IMR-90 (cell line): ENCODE data around the gene TENM3. TPM values are rescaled to one million over a fixed set of nuclear protein-coding genes. Genes with fewer than 3 reads are reported as not detected.
"Not testable (repeated sequence)": the region's sequence is repeated elsewhere in the genome, so short reads cannot be mapped to it uniquely, and the experiment has no call there.

Experiments
- ATAC-seq: fragments of 200-7000 bp; cut with Tn5 transposase; 2 replicates; pipeline ENCODE4 v1.9.1; 2020; ENCODE audit warnings: low read depth, mild to moderate bottlenecking, moderate library complexity
- BruUV-seq: library from RNA; stranded (reverse); fragments of 400-500 nt; replicated peaks from 2 replicates; lab custom pipeline; 2021; lab: Mats Ljungman, UMichigan
- CTCF ChIA-PET: fragments of 300-600 bp; formaldehyde crosslinking; extraction: SDS; loops from one replicate; lab custom pipeline; 2021; ENCODE audit warnings: antibody characterized with exemption; lab: Yijun Ruan, JAX
- POLR2A ChIA-PET: fragments of 300-600 bp; sonication (Branson Sonifier 250); formaldehyde crosslinking; loops from one replicate; lab custom pipeline; 2022; ENCODE audit warnings: antibody characterized with exemption; ENCODE audit not compliant: unreplicated experiment; lab: Charles Lee
- DNase-seq: peaks from one replicate; pipeline ENCODE4 v3.0.0; 2013
- H2AFZ ChIP-seq: replicated peaks from 2 replicates; pipeline ENCODE3; 2013; ENCODE audit warnings: low read length, mild to moderate bottlenecking; ENCODE audit not compliant: poor library complexity
- H2AK5ac ChIP-seq: 2 replicates; pipeline ENCODE4 v1.6.1; 2013; ENCODE audit warnings: low read depth, low read length, inconsistent platforms
- H2AK9ac ChIP-seq: replicated peaks from 2 replicates; pipeline ENCODE3; 2013; ENCODE audit warnings: mild to moderate bottlenecking, low read depth, low read length, moderate library complexity; ENCODE audit not compliant: poor library complexity
- H2BK120ac ChIP-seq: 2 replicates; pipeline ENCODE4 v1.6.1; 2013; ENCODE audit warnings: low read depth, low read length, inconsistent platforms
- H2BK15ac ChIP-seq: 3 replicates; pipeline ENCODE4 v1.6.1; 2013; ENCODE audit warnings: low read depth, low read length, inconsistent platforms
- H2BK20ac ChIP-seq: 2 replicates; pipeline ENCODE4 v1.6.1; 2013; ENCODE audit warnings: low read depth, mild to moderate bottlenecking, inconsistent platforms, low read length, moderate library complexity
- H2BK5ac ChIP-seq: 2 replicates; pipeline ENCODE4 v1.6.1; 2013; ENCODE audit warnings: mild to moderate bottlenecking, low read depth, low read length, inconsistent platforms; ENCODE audit not compliant: poor library complexity, severe bottlenecking
- H3K14ac ChIP-seq: replicated peaks from 2 replicates; pipeline ENCODE4 v1.6.1; 2013; ENCODE audit warnings: low read depth, low read length, inconsistent platforms
- H3K18ac ChIP-seq: 2 replicates; pipeline ENCODE4 v1.6.1; 2013; ENCODE audit warnings: low read depth, low read length, control low read depth
- H3K23ac ChIP-seq: 2 replicates; pipeline ENCODE4 v1.6.1; 2013; ENCODE audit warnings: low read depth, low read length, inconsistent platforms
- H3K27ac ChIP-seq: 2 replicates; pipeline ENCODE4 v1.5.1; 2013; ENCODE audit warnings: mild to moderate bottlenecking, control low read depth, low read length; ENCODE audit not compliant: insufficient read depth
- H3K27me3 ChIP-seq: 2 replicates; pipeline ENCODE4 v1.6.1; 2013; ENCODE audit warnings: low read length; ENCODE audit not compliant: control insufficient read depth, insufficient read depth
- H3K36me3 ChIP-seq: 2 replicates; pipeline ENCODE4 v1.6.1; 2013; ENCODE audit warnings: low read length, mixed read lengths; ENCODE audit not compliant: control insufficient read depth, insufficient read depth
- H3K4ac ChIP-seq: 2 replicates; pipeline ENCODE4 v1.6.1; 2013; ENCODE audit warnings: low read depth, low read length, inconsistent platforms
- H3K4me1 ChIP-seq: 2 replicates; pipeline ENCODE4 v1.6.1; 2013; ENCODE audit warnings: low read length, mixed read lengths; ENCODE audit not compliant: control insufficient read depth, insufficient read depth
- H3K4me2 ChIP-seq: 2 replicates; pipeline ENCODE4 v1.6.1; 2013; ENCODE audit warnings: low read depth, mild to moderate bottlenecking, control low read depth, low read length, moderate library complexity
- H3K4me3 ChIP-seq: 2 replicates; pipeline ENCODE4 v1.5.1; 2013; ENCODE audit warnings: low read depth, mild to moderate bottlenecking, control low read depth, low read length, moderate library complexity; ENCODE audit not compliant: insufficient read depth
- H3K56ac ChIP-seq: 2 replicates; pipeline ENCODE4 v1.6.1; 2013; ENCODE audit warnings: low read length, inconsistent platforms; ENCODE audit not compliant: insufficient read depth; ENCODE audit errors: extremely low read depth
- H3K79me1 ChIP-seq, 2 experiments: 2 replicates each; pipeline ENCODE4 v1.6.1; 2013; ENCODE audit warnings: low read length in 2 of 2, inconsistent platforms in 1 of 2, low read depth in 1 of 2
- H3K9ac ChIP-seq: 2 replicates; pipeline ENCODE4 v1.6.1; 2013; ENCODE audit warnings: low read depth, low read length, control low read depth
- H3K9me1 ChIP-seq: 2 replicates; pipeline ENCODE4 v1.6.1; 2013; ENCODE audit warnings: low read length, inconsistent platforms; ENCODE audit not compliant: insufficient read depth
- H3K9me3 ChIP-seq: 2 replicates; pipeline ENCODE4 v1.6.1; 2013; ENCODE audit warnings: low read length; ENCODE audit not compliant: control insufficient read depth, insufficient read depth
- H4K20me1 ChIP-seq: 2 replicates; pipeline ENCODE4 v1.6.1; 2013; ENCODE audit warnings: low read length, inconsistent platforms; ENCODE audit not compliant: insufficient read depth
- H4K5ac ChIP-seq: 2 replicates; pipeline ENCODE4 v1.6.1; 2013; ENCODE audit warnings: mild to moderate bottlenecking, low read depth, low read length, control low read depth
- H4K8ac ChIP-seq, 2 experiments: 2 replicates each; pipeline ENCODE4 v1.6.1; 2013; ENCODE audit warnings: low read depth in 2 of 2, low read length in 2 of 2, control low read depth in 1 of 2, inconsistent platforms in 1 of 2
- H4K91ac ChIP-seq: 2 replicates; pipeline ENCODE4 v1.6.1; 2013; ENCODE audit warnings: low read depth, low read length, inconsistent platforms; ENCODE audit not compliant: insufficient read depth
- WGBS, 2 experiments: methylation state at CpG; one replicate each; pipeline versions ENCODE4 v1.1.5 to v1.1.7; 2013; ENCODE audit warnings: missing lambda C conversion rate in 2 of 2; ENCODE audit not compliant: insufficient read length in 1 of 2; ENCODE audit errors: extremely low coverage in 2 of 2; 5-methylcytosine and 5-hydroxymethylcytosine counted together
- dilution Hi-C: fragments of 300-500 bp; cut with HindIII; formaldehyde crosslinking; loops from one replicate; pipeline ENCODE4 v1.14.3; 2018; ENCODE audit warnings: low sequenced_read_pairs; ENCODE audit not compliant: unreplicated experiment
- in situ Hi-C: fragments of 300-500 bp; cut with MboI; formaldehyde crosslinking; loops from 3 replicates; pipeline ENCODE4 v1.14.3; 2019; ENCODE audit warnings: low sequenced_read_pairs, inconsistent platforms, mixed read lengths
- intact Hi-C: fragments of 100-400 bp; cut with micrococcal nuclease; formaldehyde crosslinking; loops from 2 replicates; pipeline ENCODE4 v1.10.0; 2022
- polyA plus RNA-seq, 3 experiments: library from polyadenylated mRNA; depleted of rRNA; stranded (reverse); fragments of >200 nt; gene quantifications; 2 replicates each; pipeline ENCODE4 v1.2.3, GENCODE V29; 2012; ENCODE audit warnings: low replicate concordance in 1 of 3
- total RNA-seq: library from RNA; depleted of rRNA; stranded (reverse); fragments of >200 nt; gene quantifications from 2 replicates; pipeline ENCODE4 v1.2.3, GENCODE V29; 2012

Gene TENM3
- total and polyA plus RNA-seq, 2 of the 4 experiments (the other 2 are of a cell fraction) = 29.9 to 173 TPM

- CTCF ChIA-PET, H3K23ac ChIP-seq, DNase-seq, H3K36me3 ChIP-seq, H3K4me3 ChIP-seq, H4K91ac ChIP-seq, intact Hi-C loops, H2BK5ac ChIP-seq, H3K27ac ChIP-seq, H3K79me1 ChIP-seq, H4K5ac ChIP-seq, POLR2A ChIA-PET, H2AFZ ChIP-seq, H2AK5ac ChIP-seq, H3K18ac ChIP-seq, H3K9me1 ChIP-seq, H3K4ac ChIP-seq, H2AK9ac ChIP-seq, in situ Hi-C loops, H2BK120ac ChIP-seq, H4K8ac ChIP-seq, H3K4me2 ChIP-seq, ATAC-seq, H2BK15ac ChIP-seq, H2BK20ac ChIP-seq, H3K14ac ChIP-seq, H3K9me3 ChIP-seq, H3K27me3 ChIP-seq, H3K4me1 ChIP-seq, H3K9ac ChIP-seq, H4K20me1 ChIP-seq, H3K56ac ChIP-seq, dilution Hi-C loops, BruUV-seq: not testable (repeated sequence)
- WGBS, 2 experiments = 95% methylated on average over 16 of the region's 35 CpGs; no CpG with 5 or more reads in 1 of the 2 experiments
Observed at GRCh38 chr4:182386576-182386975, 143.4 kb downstream of the TENM3 start.
